ENCODE data around the gene ROBO1. TPM values are rescaled to one million over a fixed set of nuclear protein-coding genes. Genes with fewer than 3 reads are reported as not detected.

The ROBO1 gene
- total and polyA plus RNA-seq, 3 experiments from 2014 or later = 0.54 to 0.59 (median 0.55) TPM

DNA sequence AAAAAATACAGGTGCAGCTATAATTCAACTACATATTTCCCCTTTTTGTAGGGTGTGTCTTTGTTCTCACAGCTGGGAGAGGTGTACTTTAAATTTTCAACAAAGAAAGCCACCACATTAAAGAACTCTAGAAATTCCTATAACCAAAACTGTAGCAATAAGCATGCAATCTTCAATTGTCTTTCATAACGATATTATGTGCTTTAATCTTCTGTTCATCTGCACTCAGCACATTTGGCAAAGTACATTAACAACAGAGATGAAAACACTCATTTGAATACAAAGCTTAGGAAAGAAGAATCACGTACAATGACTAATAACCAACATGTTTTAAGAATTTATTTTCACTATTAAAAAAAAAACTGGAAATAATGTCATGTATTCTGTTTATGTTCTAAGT lies 1025.8 kb downstream of the ROBO1 start:
- ChIA-PET CTCF (no interaction called here), POLR2A (no interaction called here)
- Mint-ChIP-seq H3K4me1 (no peaks in the 10 kb centered on the region), H3K27ac (no peak overlapping the region), H3K4me3 (no peak overlapping the region), H3K9me3 (peaks cover 2 to 34% (median 12%) of the 10 kb centered on the region in 5 donors), H3K27me3 (no peaks in the 10 kb centered on the region), H3K36me3 (no peaks in the 10 kb centered on the region)
- Histone ChIP-seq H3K4me1 (ENCODE audit: insufficient read depth, low read length) (no peaks in the 10 kb centered on the region), H3K9me3 (ENCODE audit: low read length) (no peaks in the 10 kb centered on the region), H3K27ac (ENCODE audit: low read depth, low read length) (no peak overlapping the region), H3K4me3 (ENCODE audit: low read length) (no peak overlapping the region), H3K36me3 (ENCODE audit: insufficient read depth, low read length) (no peaks in the 10 kb centered on the region), H3K27me3 (ENCODE audit: insufficient read depth, low read length, poor library complexity, severe bottlenecking) (no peaks in the 10 kb centered on the region)
- DNase-seq = no peak

DNA sequence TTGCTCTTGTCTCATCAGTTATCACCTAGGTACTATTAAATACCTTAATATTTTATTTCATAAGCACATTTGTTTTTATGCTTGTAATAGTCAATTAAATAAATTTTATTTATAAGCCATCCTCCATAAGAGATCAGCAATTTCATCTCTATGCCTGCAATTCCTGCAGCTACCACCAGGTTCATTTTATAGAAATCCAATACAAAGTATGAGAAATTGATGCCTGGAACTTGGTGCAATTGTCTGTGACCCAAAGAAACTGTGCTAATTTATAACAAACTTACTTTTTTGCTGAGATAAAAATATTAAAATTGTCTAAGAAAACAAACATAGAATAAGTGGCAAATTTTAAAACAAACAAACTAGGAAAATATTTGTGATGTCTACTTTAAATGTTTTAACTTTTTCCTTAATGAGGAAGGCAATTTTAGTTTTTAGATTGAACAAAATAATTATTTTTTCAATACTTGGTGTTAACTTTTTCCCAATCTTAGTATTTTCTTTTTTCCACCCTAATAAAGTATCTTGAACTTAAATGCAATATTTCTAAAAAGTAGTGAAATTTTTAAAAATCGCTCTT lies 1026.6 kb downstream of the ROBO1 start:
- Mint-ChIP-seq H3K9me3 (peaks cover 5 to 34% (median 15%) of the 10 kb centered on the region in 5 donors), H3K4me1 (no peaks in the 10 kb centered on the region), H3K36me3 (no peaks in the 10 kb centered on the region), H3K4me3 (no peak overlapping the region), H3K27me3 (no peaks in the 10 kb centered on the region), H3K27ac (no peak overlapping the region)
- DNase-seq = no peak
- ChIA-PET CTCF (no interaction called here), POLR2A (no interaction called here)
- no peaks in the 10 kb centered on the region for H3K9me3 ChIP-seq (ENCODE audit: low read length)
- no peaks in the 10 kb centered on the region for H3K4me1 ChIP-seq (ENCODE audit: insufficient read depth, low read length)
- no peaks in the 10 kb centered on the region for H3K36me3 ChIP-seq (ENCODE audit: insufficient read depth, low read length)
- H3K4me3 ChIP-seq (ENCODE audit: low read length) = no peak overlapping the region
- H3K27me3 ChIP-seq (ENCODE audit: insufficient read depth, low read length, poor library complexity, severe bottlenecking) = no peaks in the 10 kb centered on the region
- H3K27ac ChIP-seq (ENCODE audit: low read depth, low read length) = no peak overlapping the region

DNA sequence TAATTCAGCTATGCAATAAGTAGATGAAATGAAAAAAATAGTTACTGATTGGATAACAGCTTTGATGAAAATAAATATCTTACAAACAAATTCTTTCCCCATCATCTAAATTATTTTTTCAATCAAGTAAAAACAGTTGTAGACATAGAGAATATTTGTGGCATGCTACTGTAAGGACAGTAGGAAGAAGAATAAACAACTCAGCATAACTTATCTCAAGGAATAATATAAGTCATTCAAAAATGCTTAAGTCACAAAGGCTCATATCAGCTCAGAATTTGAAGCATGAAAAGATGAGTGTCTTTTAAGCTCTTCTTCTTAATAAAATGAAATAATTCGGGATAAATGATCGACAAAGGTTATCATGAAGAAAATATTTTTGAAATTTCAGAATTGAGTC lies 1029.0 kb downstream of the ROBO1 start:
- H3K36me3 ChIP-seq (ENCODE audit: insufficient read depth, low read length) = no peaks in the 10 kb centered on the region
- no peak overlapping the region for H3K4me3 ChIP-seq (ENCODE audit: low read length)
- H3K9me3 ChIP-seq (ENCODE audit: low read length) = no peaks in the 10 kb centered on the region
- H3K27ac Mint-ChIP-seq = no peak overlapping the region
- H3K27me3 ChIP-seq (ENCODE audit: insufficient read depth, low read length, poor library complexity, severe bottlenecking) = no peaks in the 10 kb centered on the region
- no peaks in the 10 kb centered on the region for H3K27me3 Mint-ChIP-seq
- CTCF ChIA-PET = no interaction called here
- H3K9me3 Mint-ChIP-seq = peaks cover 10 to 28% (median 11%) of the 10 kb centered on the region in 5 donors
- H3K36me3 Mint-ChIP-seq = no peaks in the 10 kb centered on the region
- POLR2A ChIA-PET = no interaction called here
- no peaks in the 10 kb centered on the region for H3K4me1 Mint-ChIP-seq
- H3K4me1 ChIP-seq (ENCODE audit: insufficient read depth, low read length) = no peaks in the 10 kb centered on the region
- H3K4me3 Mint-ChIP-seq = no peak overlapping the region
- H3K27ac ChIP-seq (ENCODE audit: low read depth, low read length) = no peak overlapping the region
- DNase-seq = no peak

DNA sequence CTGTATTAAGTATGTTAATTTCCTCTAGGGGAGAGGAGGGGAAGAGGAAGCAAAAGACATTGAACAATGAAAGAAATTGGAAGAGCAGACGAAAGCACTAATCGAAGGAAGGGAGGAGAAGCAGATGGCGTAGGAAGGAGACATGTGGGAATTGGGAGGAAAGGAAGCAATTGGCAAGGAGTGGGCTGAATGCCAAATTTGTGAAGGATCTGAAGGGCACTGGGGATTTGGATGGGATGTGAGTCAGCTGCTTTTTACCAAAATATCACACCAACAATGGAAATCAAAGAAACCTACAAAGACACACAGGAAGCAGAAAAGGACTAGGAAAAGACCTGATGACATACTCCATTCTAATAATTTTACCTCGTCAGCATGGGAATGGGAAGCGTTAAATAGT lies 1029.8 kb downstream of the ROBO1 start:
- H3K9me3 ChIP-seq (ENCODE audit: low read length) = no peaks in the 10 kb centered on the region
- ChIA-PET POLR2A (no interaction called here), CTCF (no interaction called here)
- Mint-ChIP-seq H3K36me3 (no peaks in the 10 kb centered on the region), H3K27me3 (no peaks in the 10 kb centered on the region), H3K9me3 (peaks cover 10 to 24% (median 11%) of the 10 kb centered on the region in 5 donors), H3K4me1 (no peaks in the 10 kb centered on the region), H3K27ac (no peak overlapping the region), H3K4me3 (no peak overlapping the region)
- H3K4me1 ChIP-seq (ENCODE audit: insufficient read depth, low read length) = no peaks in the 10 kb centered on the region
- no peak overlapping the region for H3K27ac ChIP-seq (ENCODE audit: low read depth, low read length)
- H3K36me3 ChIP-seq (ENCODE audit: insufficient read depth, low read length) = no peaks in the 10 kb centered on the region
- no peaks in the 10 kb centered on the region for H3K27me3 ChIP-seq (ENCODE audit: insufficient read depth, low read length, poor library complexity, severe bottlenecking)
- DNase-seq = no peak
- H3K4me3 ChIP-seq (ENCODE audit: low read length) = no peak overlapping the region

DNA sequence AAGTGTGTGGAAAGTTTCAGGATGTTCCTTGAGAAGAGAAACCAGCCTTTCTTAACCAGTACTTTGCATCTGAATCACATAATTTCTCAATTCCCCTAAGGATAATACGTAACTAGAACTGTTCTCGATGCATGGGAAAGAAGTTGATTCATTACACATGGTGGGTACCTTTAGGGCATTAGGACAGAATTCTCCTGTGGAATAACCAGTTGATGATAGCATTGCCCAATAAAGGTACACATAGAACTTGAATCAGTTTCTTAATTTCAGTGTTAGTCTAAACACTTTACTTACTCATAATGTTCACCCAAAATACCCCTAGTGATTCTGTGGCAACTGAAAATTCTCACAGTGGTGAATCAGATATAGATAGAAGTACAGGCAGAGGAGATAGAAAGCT lies 1030.9 kb downstream of the ROBO1 start:
- no peaks in the 10 kb centered on the region for H3K36me3 ChIP-seq (ENCODE audit: insufficient read depth, low read length)
- H3K27me3 Mint-ChIP-seq = no peaks in the 10 kb centered on the region

DNA sequence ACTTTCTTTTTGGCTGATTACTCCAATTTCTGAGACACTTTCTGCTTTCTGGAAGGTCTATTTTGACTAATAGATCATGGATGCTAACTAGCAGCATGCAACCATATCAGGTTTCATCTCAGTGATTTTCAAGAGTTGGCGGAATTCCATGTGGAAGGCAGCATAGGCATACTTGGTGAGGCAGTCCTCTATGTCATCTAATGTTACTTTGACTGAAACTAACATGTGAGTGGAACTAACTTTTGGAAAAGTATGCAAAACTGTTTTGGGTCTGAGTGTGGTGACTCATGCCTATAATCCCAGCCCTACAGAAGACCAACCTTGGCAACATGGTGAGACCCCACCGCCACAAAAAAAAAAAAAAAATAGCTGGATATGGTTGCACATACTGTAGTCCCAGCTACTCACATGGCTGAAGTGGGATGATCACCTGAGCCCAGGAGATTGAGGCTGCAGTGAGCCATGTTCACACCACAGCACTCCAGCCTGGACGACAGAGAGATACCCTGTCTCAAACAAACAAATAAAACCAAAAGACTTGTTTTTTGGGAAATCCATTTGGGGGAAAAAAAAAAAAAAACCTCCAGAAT lies 1033.7 kb downstream of the ROBO1 start:
- Histone ChIP-seq H3K27me3 (ENCODE audit: insufficient read depth, low read length, poor library complexity, severe bottlenecking) (no peaks in the 10 kb centered on the region), H3K27ac (ENCODE audit: low read depth, low read length) (no peak overlapping the region), H3K4me3 (ENCODE audit: low read length) (no peak overlapping the region), H3K4me1 (ENCODE audit: insufficient read depth, low read length) (no peaks in the 10 kb centered on the region), H3K9me3 (ENCODE audit: low read length) (no peaks in the 10 kb centered on the region), H3K36me3 (ENCODE audit: insufficient read depth, low read length) (no peaks in the 10 kb centered on the region)
- Mint-ChIP-seq H3K4me1 (no peaks in the 10 kb centered on the region), H3K27me3 (no peaks in the 10 kb centered on the region), H3K36me3 (no peaks in the 10 kb centered on the region), H3K4me3 (no peak overlapping the region), H3K27ac (no peak overlapping the region), H3K9me3 (peaks cover 5 to 21% (median 10%) of the 10 kb centered on the region in 5 donors)
- ChIA-PET CTCF (no interaction called here), POLR2A (no interaction called here)
- no peak for DNase-seq

More for the DNA sequence above, 1030.9 kb downstream of the ROBO1 start:
- no peaks in the 10 kb centered on the region for H3K27me3 ChIP-seq (ENCODE audit: insufficient read depth, low read length, poor library complexity, severe bottlenecking)
- no peaks in the 10 kb centered on the region for H3K4me1 ChIP-seq (ENCODE audit: insufficient read depth, low read length)
- H3K36me3 Mint-ChIP-seq = no peaks in the 10 kb centered on the region
- no peaks in the 10 kb centered on the region for H3K9me3 ChIP-seq (ENCODE audit: low read length)
- H3K27ac Mint-ChIP-seq = no peak overlapping the region
- DNase-seq = no peak
- H3K4me1 Mint-ChIP-seq = no peaks in the 10 kb centered on the region
- peaks cover 8 to 24% (median 11%) of the 10 kb centered on the region in 5 donors for H3K9me3 Mint-ChIP-seq
- H3K4me3 Mint-ChIP-seq = no peak overlapping the region
- CTCF ChIA-PET = no interaction called here
- POLR2A ChIA-PET = no interaction called here
- no peak overlapping the region for H3K4me3 ChIP-seq (ENCODE audit: low read length)
- H3K27ac ChIP-seq (ENCODE audit: low read depth, low read length) = no peak overlapping the region

DNA sequence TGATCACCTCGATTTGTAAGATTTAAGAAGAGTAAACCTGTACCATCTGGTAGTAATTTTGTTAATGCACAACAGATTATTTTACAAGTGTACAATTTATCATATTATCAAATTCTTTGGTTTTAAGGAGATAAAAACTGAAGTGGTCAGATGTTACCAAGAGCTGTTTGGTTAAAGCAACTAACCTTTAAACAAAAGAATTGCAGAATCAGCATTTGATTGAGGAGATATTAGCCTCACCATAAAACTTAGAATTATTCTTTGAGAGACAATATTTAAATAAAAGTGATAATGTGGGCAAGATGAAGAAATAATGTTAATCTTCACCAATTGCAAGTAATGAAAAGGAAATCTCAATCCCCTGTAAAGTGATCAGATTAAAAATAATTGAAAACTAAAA lies 1034.9 kb downstream of the ROBO1 start:
- POLR2A ChIA-PET = no interaction called here
- CTCF ChIA-PET = no interaction called here
- Mint-ChIP-seq H3K4me1 (no peaks in the 10 kb centered on the region), H3K27ac (no peak overlapping the region), H3K27me3 (no peaks in the 10 kb centered on the region), H3K4me3 (no peak overlapping the region), H3K36me3 (no peaks in the 10 kb centered on the region), H3K9me3 (peaks cover 8 to 24% (median 10%) of the 10 kb centered on the region in 5 donors)
- no peak overlapping the region for H3K4me3 ChIP-seq (ENCODE audit: low read length)
- DNase-seq = no peak
- no peaks in the 10 kb centered on the region for H3K27me3 ChIP-seq (ENCODE audit: insufficient read depth, low read length, poor library complexity, severe bottlenecking)
- H3K9me3 ChIP-seq (ENCODE audit: low read length) = no peaks in the 10 kb centered on the region
- H3K27ac ChIP-seq (ENCODE audit: low read depth, low read length) = no peak overlapping the region
- no peaks in the 10 kb centered on the region for H3K36me3 ChIP-seq (ENCODE audit: insufficient read depth, low read length)
- no peaks in the 10 kb centered on the region for H3K4me1 ChIP-seq (ENCODE audit: insufficient read depth, low read length)

DNA sequence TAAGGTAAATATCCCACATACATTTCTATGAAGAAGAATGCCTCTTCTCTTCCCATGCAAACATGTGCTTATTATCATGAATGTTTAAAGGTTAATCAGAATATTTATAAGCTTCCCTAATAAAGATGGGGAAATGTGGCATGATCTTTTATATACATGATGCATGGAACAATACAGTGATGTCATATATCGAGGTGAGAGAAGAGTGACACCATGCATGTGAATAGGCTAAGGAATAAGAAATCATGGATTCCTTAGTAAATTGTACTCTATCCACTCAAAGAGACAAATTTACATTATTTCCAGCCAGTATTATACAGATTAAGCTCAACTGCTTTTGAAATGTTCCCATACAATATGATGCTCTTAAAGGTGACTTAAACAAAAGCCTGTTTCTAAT lies 1035.3 kb downstream of the ROBO1 start:
- Mint-ChIP-seq H3K36me3 (no peaks in the 10 kb centered on the region), H3K4me3 (no peak overlapping the region), H3K9me3 (peaks cover 6 to 24% (median 8%) of the 10 kb centered on the region in 5 donors), H3K27ac (no peak overlapping the region), H3K4me1 (no peaks in the 10 kb centered on the region), H3K27me3 (no peaks in the 10 kb centered on the region)
- no peak overlapping the region for H3K4me3 ChIP-seq (ENCODE audit: low read length)
- H3K4me1 ChIP-seq (ENCODE audit: insufficient read depth, low read length) = no peaks in the 10 kb centered on the region
- no peaks in the 10 kb centered on the region for H3K27me3 ChIP-seq (ENCODE audit: insufficient read depth, low read length, poor library complexity, severe bottlenecking)
- H3K27ac ChIP-seq (ENCODE audit: low read depth, low read length) = no peak overlapping the region
- ChIA-PET CTCF (no interaction called here), POLR2A (no interaction called here)
- no peak for DNase-seq
- H3K9me3 ChIP-seq (ENCODE audit: low read length) = no peaks in the 10 kb centered on the region
- H3K36me3 ChIP-seq (ENCODE audit: insufficient read depth, low read length) = no peaks in the 10 kb centered on the region
